ENCODE results near the gene SUMO3. TPM values are rescaled to one million over a fixed set of nuclear protein-coding genes. Genes with fewer than 3 reads are reported as not detected.

SUMO3 gene
- total RNA-seq, 2 donors from 2014 or later = 52.6 to 86.2 TPM

- no peak overlapping the region for H3K27ac Mint-ChIP-seq
- H3K36me3 Mint-ChIP-seq (ENCODE audit: low read depth) = peaks cover 100% of the 10 kb centered on the region
- ATAC-seq (replicated peaks) = no peak
- H3K27me3 Mint-ChIP-seq = no peaks in the 10 kb centered on the region
- H3K4me1 Mint-ChIP-seq = peaks cover 7% of the 10 kb centered on the region
- H3K4me3 Mint-ChIP-seq = no peak overlapping the region
- no peaks in the 10 kb centered on the region for H3K9me3 Mint-ChIP-seq
Observed at GRCh38 chr21:44773291-44773932, 44.5 kb downstream of the SUMO3 start.

- H3K9me3 Mint-ChIP-seq = no peaks in the 10 kb centered on the region
- H3K4me1 Mint-ChIP-seq = peaks cover 4% of the 10 kb centered on the region
- no peak overlapping the region for H3K4me3 Mint-ChIP-seq
- H3K27ac Mint-ChIP-seq = peak overlapping the region; percentile 44
- peaks cover 87% of the 10 kb centered on the region for H3K36me3 Mint-ChIP-seq (ENCODE audit: low read depth)
- ATAC-seq (replicated peaks) = no peak
- no peaks in the 10 kb centered on the region for H3K27me3 Mint-ChIP-seq
Observed at GRCh38 chr21:44771896-44772525, 45.9 kb downstream of the SUMO3 start.

- Mint-ChIP-seq H3K36me3 (ENCODE audit: low read depth) (peaks cover 48% of the 10 kb centered on the region), H3K9me3 (no peaks in the 10 kb centered on the region), H3K27me3 (no peaks in the 10 kb centered on the region), H3K4me3 (no peak overlapping the region), H3K4me1 (peaks cover 12% of the 10 kb centered on the region), H3K27ac (no peak overlapping the region)
- ATAC-seq (replicated peaks) = no peak
Observed at GRCh38 chr21:44767834-44768831, 49.7 kb downstream of the SUMO3 start.

- Mint-ChIP-seq H3K36me3 (ENCODE audit: low read depth) (peaks cover 36% of the 10 kb centered on the region), H3K27me3 (no peaks in the 10 kb centered on the region), H3K4me3 (no peak overlapping the region), H3K27ac (no peak overlapping the region), H3K4me1 (peaks cover 8% of the 10 kb centered on the region), H3K9me3 (no peaks in the 10 kb centered on the region)
- ATAC-seq (replicated peaks) = no peak
Observed at GRCh38 chr21:44766818-44767354, 51.0 kb downstream of the SUMO3 start.

DNA sequence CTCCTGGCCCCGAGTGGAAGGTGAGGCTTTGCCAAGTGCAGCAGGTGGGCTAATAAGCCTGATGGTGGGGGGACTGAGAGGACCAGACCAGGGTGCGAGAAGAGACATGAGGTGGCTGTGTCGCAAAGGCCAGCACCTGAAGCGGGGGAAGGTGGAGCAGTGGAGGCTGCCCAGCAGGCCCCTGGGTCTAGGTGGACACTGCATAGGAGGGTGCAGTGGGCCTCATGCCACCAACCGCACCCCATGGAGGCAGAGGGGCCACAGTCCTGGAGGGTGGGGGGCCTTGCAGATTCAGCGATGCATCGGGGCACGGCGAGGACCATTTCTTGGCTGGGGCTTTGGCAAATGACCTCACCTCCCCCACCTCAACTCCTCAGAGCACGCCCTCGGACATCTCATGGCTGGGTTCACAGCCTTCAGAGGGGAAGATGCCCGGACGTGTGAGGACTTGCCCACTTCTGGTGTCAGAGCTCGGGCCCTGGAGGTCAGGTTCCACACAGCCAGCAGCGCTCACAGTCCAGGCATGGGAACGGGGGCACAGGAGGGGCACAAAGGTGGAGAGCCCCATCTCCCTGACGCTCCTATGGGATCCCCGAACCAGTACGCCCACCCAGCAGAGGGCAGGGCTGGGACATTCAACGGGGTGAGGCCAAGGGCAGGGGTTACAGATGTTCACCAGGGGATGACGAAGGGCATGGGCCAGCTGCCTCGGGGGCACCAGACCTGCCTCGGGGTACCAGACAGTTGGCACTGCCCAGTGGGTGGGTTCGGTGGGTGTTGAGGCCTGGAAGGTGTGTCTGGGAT is 51.6 kb downstream of the SUMO3 start:
- Mint-ChIP-seq H3K27me3 (no peaks in the 10 kb centered on the region), H3K4me1 (peaks cover 8% of the 10 kb centered on the region), H3K4me3 (peak overlapping the region; percentile 70), H3K27ac (peak overlapping the region; percentile 91), H3K9me3 (no peaks in the 10 kb centered on the region), H3K36me3 (ENCODE audit: low read depth) (peaks cover 29% of the 10 kb centered on the region)
- no peak for ATAC-seq (replicated peaks)

- Mint-ChIP-seq H3K4me1 (peaks cover 8% of the 10 kb centered on the region), H3K4me3 (peak overlapping the region; percentile 70), H3K27me3 (no peaks in the 10 kb centered on the region), H3K9me3 (no peaks in the 10 kb centered on the region), H3K36me3 (ENCODE audit: low read depth) (peaks cover 21% of the 10 kb centered on the region), H3K27ac (peak overlapping the region; percentile 91)
- peak; percentile 85 for ATAC-seq (replicated peaks)
Observed at GRCh38 chr21:44765231-44766013, 52.4 kb downstream of the SUMO3 start.

GRCh38 chr21:44764319-44765230 is 53.3 kb downstream of the SUMO3 start:
- no peak for ATAC-seq (replicated peaks)
- Mint-ChIP-seq H3K9me3 (no peaks in the 10 kb centered on the region), H3K27me3 (no peaks in the 10 kb centered on the region), H3K27ac (peak overlapping the region; percentile 91), H3K36me3 (ENCODE audit: low read depth) (peaks cover 13% of the 10 kb centered on the region), H3K4me3 (no peak overlapping the region), H3K4me1 (peaks cover 8% of the 10 kb centered on the region)

DNA sequence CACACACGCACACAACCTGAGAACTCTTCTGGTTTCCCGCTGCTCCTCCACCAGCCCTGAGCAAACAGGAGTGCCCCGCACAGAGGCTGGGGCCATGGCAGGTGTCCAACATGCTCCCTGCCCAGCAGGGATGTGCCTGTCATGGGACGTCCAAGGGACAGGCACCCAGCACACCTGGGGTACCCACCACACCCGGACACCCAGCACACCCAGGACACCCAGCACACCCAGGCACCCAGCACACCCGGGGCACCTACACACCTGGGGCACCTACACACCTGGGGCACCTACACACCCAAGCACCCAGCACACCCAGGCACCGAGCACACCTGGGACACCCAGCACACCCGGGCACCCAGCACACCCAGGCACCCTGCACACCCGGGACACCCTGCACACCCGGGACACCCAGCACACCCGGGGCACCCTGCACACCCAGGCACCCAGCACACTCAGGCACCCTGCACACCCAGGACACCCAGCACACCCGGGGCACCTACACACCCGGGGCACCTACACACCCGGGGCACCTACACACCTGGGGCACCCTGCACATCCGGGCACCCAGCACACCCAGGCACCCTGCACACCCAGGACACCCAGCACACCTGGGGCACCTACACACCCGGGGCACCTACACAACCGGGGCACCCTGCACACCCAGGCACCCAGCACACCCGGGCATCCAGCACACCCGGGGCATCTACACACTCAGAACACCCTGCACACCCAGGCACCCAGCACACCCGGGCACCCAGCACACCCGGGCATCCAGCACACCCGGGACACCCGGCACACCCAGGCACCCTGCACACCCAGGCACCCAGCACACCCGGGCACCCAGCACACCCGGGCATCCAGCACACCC is 54.2 kb downstream of the SUMO3 start:
- H3K9me3 Mint-ChIP-seq = no peaks in the 10 kb centered on the region
- no peak for ATAC-seq (replicated peaks)
- H3K27me3 Mint-ChIP-seq = no peaks in the 10 kb centered on the region
- H3K4me1 Mint-ChIP-seq = peaks cover 8% of the 10 kb centered on the region
- H3K36me3 Mint-ChIP-seq (ENCODE audit: low read depth) = peaks cover 4% of the 10 kb centered on the region
- H3K27ac Mint-ChIP-seq = no peak overlapping the region
- no peak overlapping the region for H3K4me3 Mint-ChIP-seq

GRCh38 chr21:44763050-44763378 is 54.8 kb downstream of the SUMO3 start:
- ATAC-seq (replicated peaks) = no peak
- Mint-ChIP-seq H3K9me3 (no peaks in the 10 kb centered on the region), H3K27me3 (no peaks in the 10 kb centered on the region), H3K36me3 (ENCODE audit: low read depth) (no peaks in the 10 kb centered on the region), H3K4me3 (no peak overlapping the region), H3K27ac (no peak overlapping the region), H3K4me1 (peaks cover 8% of the 10 kb centered on the region)

- ATAC-seq (replicated peaks) = no peak
- Mint-ChIP-seq H3K27ac (no peak overlapping the region), H3K4me1 (peaks cover 8% of the 10 kb centered on the region), H3K36me3 (ENCODE audit: low read depth) (no peaks in the 10 kb centered on the region), H3K27me3 (no peaks in the 10 kb centered on the region), H3K4me3 (no peak overlapping the region), H3K9me3 (no peaks in the 10 kb centered on the region)
Observed at GRCh38 chr21:44762221-44763049, 55.4 kb downstream of the SUMO3 start.

GRCh38 chr21:44761747-44762208 is 56.1 kb downstream of the SUMO3 start:
- no peak overlapping the region for H3K4me3 Mint-ChIP-seq
- no peaks in the 10 kb centered on the region for H3K27me3 Mint-ChIP-seq
- H3K4me1 Mint-ChIP-seq = peaks cover 8% of the 10 kb centered on the region
- H3K36me3 Mint-ChIP-seq (ENCODE audit: low read depth) = no peaks in the 10 kb centered on the region
- H3K27ac Mint-ChIP-seq = peak overlapping the region; percentile 3
- ATAC-seq (replicated peaks) = no peak
- H3K9me3 Mint-ChIP-seq = no peaks in the 10 kb centered on the region
